ENCODE measurements around the gene MPPED1. TPM values are rescaled to one million over a fixed set of nuclear protein-coding genes. Genes with fewer than 3 reads are reported as not detected.

The MPPED1 gene
- total and polyA plus RNA-seq, 4 donors = 0.89 to 6.5 (median 4.1) TPM

DNA sequence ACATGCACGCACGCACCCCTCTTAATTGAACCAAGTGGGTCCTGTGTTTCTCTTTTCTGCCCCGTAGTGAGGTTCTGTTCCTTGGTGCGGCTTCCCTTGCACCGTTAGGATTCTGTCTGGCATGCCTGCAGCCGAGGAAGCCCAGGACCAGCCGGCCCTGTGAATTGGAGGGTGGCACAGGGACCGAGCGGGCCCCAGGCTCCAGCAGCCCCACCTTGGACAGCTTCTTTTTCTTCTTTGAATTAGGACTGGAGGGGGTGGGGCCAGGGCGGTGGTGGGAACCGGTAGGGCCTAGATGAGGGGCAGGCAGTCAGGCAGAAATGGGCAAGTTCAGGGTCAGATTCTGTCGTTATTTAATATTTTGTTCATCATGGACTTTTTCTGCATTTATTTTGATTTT, 94.7 kb downstream of the MPPED1 start:
- TF ChIP-seq EGR1 (IDR thresholded peaks at IDR 0.05; ENCODE audit: low read depth in 2 of 2) (no peak), SP1 (IDR thresholded peaks at IDR 0.05) (no peak), YY1 (IDR thresholded peaks at IDR 0.05) (no peak), RXRA (IDR thresholded peaks at IDR 0.05) (no peak), HNF4G (IDR thresholded peaks at IDR 0.05) (no peak), JUND (IDR thresholded peaks at IDR 0.05) (no peak), FOXA2 (IDR thresholded peaks at IDR 0.05) (no peak), NR2F2 (IDR thresholded peaks at IDR 0.05) (no peak), FOXA1 (IDR thresholded peaks at IDR 0.05) (no peak), RAD21 (IDR thresholded peaks at IDR 0.05) (no peak), HNF4A (conservative IDR thresholded peaks at IDR 0.05) (no peak), TAF1 (conservative IDR thresholded peaks at IDR 0.05) (no peak), GABPA (IDR thresholded peaks at IDR 0.05 in 1 of 2, conservative IDR thresholded peaks at IDR 0.05 in 1 of 2) (no peak)
- TF ChIP-seq, protein P1, sequence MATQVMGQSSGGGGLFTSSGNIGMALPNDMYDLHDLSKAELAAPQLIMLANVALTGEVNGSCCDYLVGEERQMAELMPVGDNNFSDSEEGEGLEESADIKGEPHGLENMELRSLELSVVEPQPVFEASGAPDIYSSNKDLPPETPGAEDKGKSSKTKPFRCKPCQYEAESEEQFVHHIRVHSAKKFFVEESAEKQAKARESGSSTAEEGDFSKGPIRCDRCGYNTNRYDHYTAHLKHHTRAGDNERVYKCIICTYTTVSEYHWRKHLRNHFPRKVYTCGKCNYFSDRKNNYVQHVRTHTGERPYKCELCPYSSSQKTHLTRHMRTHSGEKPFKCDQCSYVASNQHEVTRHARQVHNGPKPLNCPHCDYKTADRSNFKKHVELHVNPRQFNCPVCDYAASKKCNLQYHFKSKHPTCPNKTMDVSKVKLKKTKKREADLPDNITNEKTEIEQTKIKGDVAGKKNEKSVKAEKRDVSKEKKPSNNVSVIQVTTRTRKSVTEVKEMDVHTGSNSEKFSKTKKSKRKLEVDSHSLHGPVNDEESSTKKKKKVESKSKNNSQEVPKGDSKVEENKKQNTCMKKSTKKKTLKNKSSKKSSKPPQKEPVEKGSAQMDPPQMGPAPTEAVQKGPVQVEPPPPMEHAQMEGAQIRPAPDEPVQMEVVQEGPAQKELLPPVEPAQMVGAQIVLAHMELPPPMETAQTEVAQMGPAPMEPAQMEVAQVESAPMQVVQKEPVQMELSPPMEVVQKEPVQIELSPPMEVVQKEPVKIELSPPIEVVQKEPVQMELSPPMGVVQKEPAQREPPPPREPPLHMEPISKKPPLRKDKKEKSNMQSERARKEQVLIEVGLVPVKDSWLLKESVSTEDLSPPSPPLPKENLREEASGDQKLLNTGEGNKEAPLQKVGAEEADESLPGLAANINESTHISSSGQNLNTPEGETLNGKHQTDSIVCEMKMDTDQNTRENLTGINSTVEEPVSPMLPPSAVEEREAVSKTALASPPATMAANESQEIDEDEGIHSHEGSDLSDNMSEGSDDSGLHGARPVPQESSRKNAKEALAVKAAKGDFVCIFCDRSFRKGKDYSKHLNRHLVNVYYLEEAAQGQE (IDR thresholded peaks at IDR 0.05) = no peak
- TF ChIP-seq, protein P2, sequence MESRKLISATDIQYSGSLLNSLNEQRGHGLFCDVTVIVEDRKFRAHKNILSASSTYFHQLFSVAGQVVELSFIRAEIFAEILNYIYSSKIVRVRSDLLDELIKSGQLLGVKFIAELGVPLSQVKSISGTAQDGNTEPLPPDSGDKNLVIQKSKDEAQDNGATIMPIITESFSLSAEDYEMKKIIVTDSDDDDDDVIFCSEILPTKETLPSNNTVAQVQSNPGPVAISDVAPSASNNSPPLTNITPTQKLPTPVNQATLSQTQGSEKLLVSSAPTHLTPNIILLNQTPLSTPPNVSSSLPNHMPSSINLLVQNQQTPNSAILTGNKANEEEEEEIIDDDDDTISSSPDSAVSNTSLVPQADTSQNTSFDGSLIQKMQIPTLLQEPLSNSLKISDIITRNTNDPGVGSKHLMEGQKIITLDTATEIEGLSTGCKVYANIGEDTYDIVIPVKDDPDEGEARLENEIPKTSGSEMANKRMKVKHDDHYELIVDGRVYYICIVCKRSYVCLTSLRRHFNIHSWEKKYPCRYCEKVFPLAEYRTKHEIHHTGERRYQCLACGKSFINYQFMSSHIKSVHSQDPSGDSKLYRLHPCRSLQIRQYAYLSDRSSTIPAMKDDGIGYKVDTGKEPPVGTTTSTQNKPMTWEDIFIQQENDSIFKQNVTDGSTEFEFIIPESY (IDR thresholded peaks at IDR 0.05) = no peak
- TF ChIP-seq, protein P3, sequence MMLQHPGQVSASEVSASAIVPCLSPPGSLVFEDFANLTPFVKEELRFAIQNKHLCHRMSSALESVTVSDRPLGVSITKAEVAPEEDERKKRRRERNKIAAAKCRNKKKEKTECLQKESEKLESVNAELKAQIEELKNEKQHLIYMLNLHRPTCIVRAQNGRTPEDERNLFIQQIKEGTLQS (IDR thresholded peaks at IDR 0.05) = no peak
- no peak for DNase-seq (ENCODE audit: low spot score)
- 86% methylated on average over 12 of the region's 12 CpGs for WGBS

DNA sequence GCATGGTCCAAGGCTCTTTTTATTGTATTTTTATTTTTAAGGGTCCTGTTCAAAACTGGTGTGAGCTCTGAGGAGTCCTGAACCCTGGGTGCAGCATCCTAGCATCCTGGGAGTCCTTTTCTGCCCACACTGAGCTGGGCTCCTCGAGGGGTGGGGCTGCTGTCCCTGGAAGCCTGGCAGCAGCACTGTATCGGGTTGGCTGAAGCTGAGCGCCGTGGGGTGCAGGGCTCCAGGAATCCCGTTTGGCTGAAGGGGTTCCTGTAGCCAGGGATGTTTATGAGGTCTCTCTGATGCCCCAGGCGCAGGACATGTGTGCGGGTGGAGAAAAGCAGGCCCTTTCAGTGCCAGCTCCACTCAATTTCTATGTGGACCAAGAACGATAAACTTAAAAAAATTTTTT, 95.4 kb downstream of the MPPED1 start:
- WGBS = 87% methylated on average over 8 of the region's 8 CpGs
- no peaks in the 10 kb centered on the region for H3K27me3 ChIP-seq (ENCODE audit: control insufficient read depth in 4 of 4, insufficient read depth in 4 of 4, low read length in 3 of 4)
- H3K36me3 ChIP-seq (ENCODE audit: control insufficient read depth in 4 of 4, insufficient read depth in 3 of 4, low read depth in 1 of 4, low read length in 3 of 4) = peaks cover 0 to 31% (median 8%) of the 10 kb centered on the region in 4 donors
- TF ChIP-seq, protein P1 (IDR thresholded peaks at IDR 0.05) = no peak
- TF ChIP-seq YY1 (IDR thresholded peaks at IDR 0.05) = no peak
- no peak for TF ChIP-seq JUND (IDR thresholded peaks at IDR 0.05)
- no peak for TF ChIP-seq EGR1 (IDR thresholded peaks at IDR 0.05; ENCODE audit: low read depth in 2 of 2)
- TF ChIP-seq, protein P2 (IDR thresholded peaks at IDR 0.05) = no peak
- no peak for TF ChIP-seq HNF4G (IDR thresholded peaks at IDR 0.05)
- no peak for TF ChIP-seq GABPA (IDR thresholded peaks at IDR 0.05 in 1 of 2, conservative IDR thresholded peaks at IDR 0.05 in 1 of 2)
- TF ChIP-seq RAD21 (IDR thresholded peaks at IDR 0.05) = no peak
- TF ChIP-seq HNF4A (conservative IDR thresholded peaks at IDR 0.05) = no peak
- TF ChIP-seq FOXA1 (IDR thresholded peaks at IDR 0.05) = no peak
- TF ChIP-seq RXRA (IDR thresholded peaks at IDR 0.05) = no peak
- TF ChIP-seq TAF1 (conservative IDR thresholded peaks at IDR 0.05) = no peak
- no peak for DNase-seq (ENCODE audit: low spot score)
- no peak overlapping the region for H3K27ac ChIP-seq (ENCODE audit: low read depth in 1 of 2, low read length in 2 of 2)
- no peaks in the 10 kb centered on the region for H3K4me1 ChIP-seq (ENCODE audit: control insufficient read depth in 4 of 4, insufficient read depth in 4 of 4, low read length in 3 of 4)
- H3K9me3 ChIP-seq (ENCODE audit: control insufficient read depth in 4 of 4, low read length in 3 of 4) = no peaks in the 10 kb centered on the region
- no peak overlapping the region for H3K9ac ChIP-seq (ENCODE audit: low read depth in 1 of 2, low read length in 2 of 2)
- no peak overlapping the region for H3K4me3 ChIP-seq (ENCODE audit: low read depth in 1 of 3, low read length in 3 of 3)

More for the DNA sequence above, 94.7 kb downstream of the MPPED1 start:
- H3K4me1 ChIP-seq (ENCODE audit: control insufficient read depth in 4 of 4, insufficient read depth in 4 of 4, low read length in 3 of 4) = no peaks in the 10 kb centered on the region
- no peak overlapping the region for H3K4me3 ChIP-seq (ENCODE audit: low read depth in 1 of 3, low read length in 3 of 3)
- no peak overlapping the region for H3K9ac ChIP-seq (ENCODE audit: low read depth in 1 of 2, low read length in 2 of 2)
- H3K36me3 ChIP-seq (ENCODE audit: control insufficient read depth in 4 of 4, insufficient read depth in 3 of 4, low read depth in 1 of 4, low read length in 3 of 4) = peaks cover 4 to 38% (median 8%) of the 10 kb centered on the region in 4 donors
- no peaks in the 10 kb centered on the region for H3K9me3 ChIP-seq (ENCODE audit: control insufficient read depth in 4 of 4, low read length in 3 of 4)
- H3K27ac ChIP-seq (ENCODE audit: low read depth in 1 of 2, low read length in 2 of 2) = no peak overlapping the region
- no peaks in the 10 kb centered on the region for H3K27me3 ChIP-seq (ENCODE audit: control insufficient read depth in 4 of 4, insufficient read depth in 4 of 4, low read length in 3 of 4)

Measured in liver (tissue), 9 donors.